ENCODE results near the gene PTGER1.

GRCh38 chr19:14439014-14439413 lies 36.1 kb downstream of the PTGER1 start:
- TF ChIP-seq, protein P1, sequence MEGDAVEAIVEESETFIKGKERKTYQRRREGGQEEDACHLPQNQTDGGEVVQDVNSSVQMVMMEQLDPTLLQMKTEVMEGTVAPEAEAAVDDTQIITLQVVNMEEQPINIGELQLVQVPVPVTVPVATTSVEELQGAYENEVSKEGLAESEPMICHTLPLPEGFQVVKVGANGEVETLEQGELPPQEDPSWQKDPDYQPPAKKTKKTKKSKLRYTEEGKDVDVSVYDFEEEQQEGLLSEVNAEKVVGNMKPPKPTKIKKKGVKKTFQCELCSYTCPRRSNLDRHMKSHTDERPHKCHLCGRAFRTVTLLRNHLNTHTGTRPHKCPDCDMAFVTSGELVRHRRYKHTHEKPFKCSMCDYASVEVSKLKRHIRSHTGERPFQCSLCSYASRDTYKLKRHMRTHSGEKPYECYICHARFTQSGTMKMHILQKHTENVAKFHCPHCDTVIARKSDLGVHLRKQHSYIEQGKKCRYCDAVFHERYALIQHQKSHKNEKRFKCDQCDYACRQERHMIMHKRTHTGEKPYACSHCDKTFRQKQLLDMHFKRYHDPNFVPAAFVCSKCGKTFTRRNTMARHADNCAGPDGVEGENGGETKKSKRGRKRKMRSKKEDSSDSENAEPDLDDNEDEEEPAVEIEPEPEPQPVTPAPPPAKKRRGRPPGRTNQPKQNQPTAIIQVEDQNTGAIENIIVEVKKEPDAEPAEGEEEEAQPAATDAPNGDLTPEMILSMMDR (IDR thresholded peaks at IDR 0.05), result no peak
- TF ChIP-seq ZFX (IDR thresholded peaks at IDR 0.05; ENCODE audit: borderline replicate concordance), result no peak
